Thyroid gland (tissue), 4 donors: ENCODE measurements around the gene PITPNM2. TPM values are rescaled to one million over a fixed set of nuclear protein-coding genes. Genes with fewer than 3 reads are reported as not detected.

Experiments used
- DNase-seq, 2 donors: peaks; one replicate each; pipeline ENCODE4 v3.0.0-alpha.2; 2019
- H3K27ac ChIP-seq, 3 donors: fragments of 200-600 bp; sonication (generic); 1 replicate in 2 of 3; 2 replicates in 1 of 3; pipeline ENCODE4 v1.5.1; 2016 to 2019; ENCODE audit warnings: mild to moderate bottlenecking in 1 of 3, moderate library complexity in 1 of 3
- H3K27me3 ChIP-seq: fragments of 200-600 bp; sonication (generic); one replicate; pipeline ENCODE4 v1.5.1; 2019
- H3K36me3 ChIP-seq, 2 donors: fragments of 200-600 bp; sonication (generic); one replicate each; pipeline ENCODE4 v1.5.1; 2016 to 2019
- H3K4me1 ChIP-seq, 2 donors: fragments of 200-600 bp; sonication (generic); one replicate each; pipeline ENCODE4 v1.5.1; 2017 to 2019
- H3K4me3 ChIP-seq, 3 donors: fragments of 200-600 bp; sonication (generic); replicated peaks in 1 of 3; 1 replicate in 2 of 3; 2 replicates in 1 of 3; pipeline ENCODE4 v1.5.1; 2016; ENCODE audit warnings: mild to moderate bottlenecking in 1 of 3
- H3K9me3 ChIP-seq: fragments of 200-600 bp; sonication (generic); one replicate; pipeline ENCODE4 v1.5.1; 2017
- POLR2A ChIP-seq, 2 donors: fragments of 450-650 bp; IDR thresholded peaks; one replicate each; pipeline ENCODE4 v1.6.1; 2017; ENCODE audit warnings: antibody characterized with exemption in 2 of 2, mild to moderate bottlenecking in 2 of 2, moderate library complexity in 1 of 2
- WGBS, 2 donors: methylation state at CpG; one replicate each; pipeline ENCODE4 v1.1.5; 2017; 5-methylcytosine and 5-hydroxymethylcytosine counted together
- intact Hi-C: fragments of 100-400 bp; cut with DNase I; formaldehyde crosslinking; loops from one replicate; pipeline ENCODE4 v1.15.1; 2023
- total RNA-seq, 4 donors: library from RNA; depleted of rRNA; stranded (reverse); fragments of >200 nt; gene quantifications; one replicate each; pipeline ENCODE4 v1.2.3, GENCODE V29; 2016
- TF ChIP-seq, protein P1 (sequence below), 6 experiments: fragments of 200-600 bp in 3 of 6; fragments of 450-650 bp in 3 of 6; sonication (generic) in 3 of 6; IDR thresholded peaks; one replicate each; pipeline ENCODE4 v1.5.1; 2016 to 2019; ENCODE audit warnings: antibody characterized with exemption in 6 of 6, mild to moderate bottlenecking in 2 of 6, inconsistent platforms in 1 of 6, moderate library complexity in 1 of 6

PITPNM2 gene
- total RNA-seq, 4 donors from 2014 or later, result 4.1 to 22.4 (median 9.3) TPM

DNA sequence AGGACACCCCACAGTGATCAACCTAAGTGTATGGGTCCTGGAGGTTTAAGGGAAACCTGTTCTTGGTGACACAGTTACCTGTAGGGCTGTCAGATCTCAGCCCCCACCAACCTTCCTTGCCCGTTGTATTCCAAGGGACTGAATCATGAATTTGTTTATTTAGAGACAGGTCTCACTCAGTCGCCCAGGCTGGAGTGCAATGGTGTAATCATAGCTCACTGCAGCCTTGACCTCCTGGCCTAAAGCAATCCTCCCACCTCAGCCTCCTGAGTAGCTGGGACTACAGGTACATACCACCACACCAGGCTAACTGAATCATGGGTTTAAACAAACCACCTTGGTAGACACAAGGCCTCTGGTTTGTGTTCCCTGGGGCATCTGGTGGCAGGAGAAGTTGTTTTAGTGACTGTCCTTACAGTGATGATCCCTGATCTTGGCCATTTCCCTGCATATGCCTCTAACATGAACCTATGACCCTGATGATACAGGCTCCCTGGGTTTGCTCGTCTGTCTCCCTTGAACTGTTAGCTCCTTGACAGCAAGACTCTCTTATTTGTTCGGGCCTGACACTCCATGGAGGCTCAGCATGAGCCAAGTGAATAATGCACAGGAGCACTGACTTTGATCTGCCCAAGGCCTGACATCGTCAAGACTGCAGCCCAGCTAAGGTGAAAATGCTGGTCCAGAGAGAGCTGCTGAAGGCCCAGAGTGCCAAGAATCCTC is 47.9 kb downstream of the PITPNM2 start:
- peaks cover 11 to 30% of the 10 kb centered on the region in 2 donors for H3K4me1 ChIP-seq
- intact Hi-C loops, result loop anchor here (10.0 kb wide), 1 partner anchor 58 kb away; no protein-coding TSS in a partner anchor
- no peaks in the 10 kb centered on the region for H3K9me3 ChIP-seq
- TF ChIP-seq POLR2A (IDR thresholded peaks at IDR 0.05), result no peak
- TF ChIP-seq, protein P1, sequence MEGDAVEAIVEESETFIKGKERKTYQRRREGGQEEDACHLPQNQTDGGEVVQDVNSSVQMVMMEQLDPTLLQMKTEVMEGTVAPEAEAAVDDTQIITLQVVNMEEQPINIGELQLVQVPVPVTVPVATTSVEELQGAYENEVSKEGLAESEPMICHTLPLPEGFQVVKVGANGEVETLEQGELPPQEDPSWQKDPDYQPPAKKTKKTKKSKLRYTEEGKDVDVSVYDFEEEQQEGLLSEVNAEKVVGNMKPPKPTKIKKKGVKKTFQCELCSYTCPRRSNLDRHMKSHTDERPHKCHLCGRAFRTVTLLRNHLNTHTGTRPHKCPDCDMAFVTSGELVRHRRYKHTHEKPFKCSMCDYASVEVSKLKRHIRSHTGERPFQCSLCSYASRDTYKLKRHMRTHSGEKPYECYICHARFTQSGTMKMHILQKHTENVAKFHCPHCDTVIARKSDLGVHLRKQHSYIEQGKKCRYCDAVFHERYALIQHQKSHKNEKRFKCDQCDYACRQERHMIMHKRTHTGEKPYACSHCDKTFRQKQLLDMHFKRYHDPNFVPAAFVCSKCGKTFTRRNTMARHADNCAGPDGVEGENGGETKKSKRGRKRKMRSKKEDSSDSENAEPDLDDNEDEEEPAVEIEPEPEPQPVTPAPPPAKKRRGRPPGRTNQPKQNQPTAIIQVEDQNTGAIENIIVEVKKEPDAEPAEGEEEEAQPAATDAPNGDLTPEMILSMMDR (IDR thresholded peaks at IDR 0.05), result no peak
- H3K27ac ChIP-seq, result no peak overlapping the region
- WGBS, 2 donors, result 82 to 85% methylated on average over 4 to 5 of the region's 5 CpGs
- H3K4me3 ChIP-seq, result no peak overlapping the region
- no peaks in the 10 kb centered on the region for H3K36me3 ChIP-seq
- no peak for DNase-seq
- H3K27me3 ChIP-seq, result no peaks in the 10 kb centered on the region

DNA sequence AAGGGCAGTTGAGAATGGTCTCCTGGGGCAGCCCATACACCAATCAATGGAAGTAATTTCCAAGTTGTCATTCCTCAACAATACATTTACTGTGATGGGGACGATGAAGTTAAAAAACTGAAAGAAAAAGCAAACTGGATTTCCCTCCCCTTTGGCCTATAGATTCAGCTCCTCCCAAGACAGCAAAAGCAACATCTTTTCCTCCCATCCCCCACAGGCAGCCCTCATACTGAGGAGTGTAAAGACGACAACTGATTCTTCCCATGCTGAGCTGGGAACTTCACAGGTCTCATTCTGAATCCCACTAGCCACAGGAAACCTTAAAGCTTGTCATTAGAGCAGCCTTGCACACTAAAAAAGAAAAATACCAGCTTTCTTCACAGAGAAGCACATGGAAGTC is 48.5 kb downstream of the PITPNM2 start:
- no peak overlapping the region for H3K27ac ChIP-seq
- H3K36me3 ChIP-seq, result no peaks in the 10 kb centered on the region
- H3K4me3 ChIP-seq, result no peak overlapping the region
- no peak for DNase-seq
- TF ChIP-seq POLR2A (IDR thresholded peaks at IDR 0.05), result no peak
- TF ChIP-seq, protein P1 (IDR thresholded peaks at IDR 0.05), result no peak
- no peaks in the 10 kb centered on the region for H3K27me3 ChIP-seq
- intact Hi-C loops, result loop anchor here (10.0 kb wide), 1 partner anchor 58 kb away; no protein-coding TSS in a partner anchor
- peaks cover 5 to 24% of the 10 kb centered on the region in 2 donors for H3K4me1 ChIP-seq
- 72 to 78% methylated on average over 2 of the region's 2 CpGs for WGBS, 2 donors
- no peaks in the 10 kb centered on the region for H3K9me3 ChIP-seq

DNA sequence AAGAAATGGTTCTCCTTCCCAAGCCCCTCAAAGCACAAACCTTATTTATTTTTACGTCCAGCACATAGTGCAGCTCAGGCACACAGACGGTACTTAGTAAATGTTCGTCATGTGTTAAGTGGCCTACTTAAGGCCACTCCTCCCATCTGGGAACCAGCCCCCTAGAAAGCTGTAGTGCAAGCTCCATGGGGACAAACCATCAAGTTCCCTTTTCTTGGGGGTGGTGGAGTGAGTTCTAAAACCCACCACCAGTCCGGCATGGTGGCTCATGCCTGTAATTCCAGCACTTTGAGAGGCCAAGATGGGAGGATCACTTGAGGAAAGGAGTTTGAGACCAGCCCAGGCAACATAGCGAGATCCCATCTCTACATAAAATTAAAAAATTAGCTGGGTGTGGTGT is 49.4 kb downstream of the PITPNM2 start:
- no peaks in the 10 kb centered on the region for H3K27me3 ChIP-seq
- no peak overlapping the region for H3K4me3 ChIP-seq
- H3K27ac ChIP-seq, result no peak overlapping the region
- no peaks in the 10 kb centered on the region for H3K9me3 ChIP-seq
- no peaks in the 10 kb centered on the region for H3K36me3 ChIP-seq
- TF ChIP-seq POLR2A (IDR thresholded peaks at IDR 0.05), result no peak
- TF ChIP-seq, protein P1 (IDR thresholded peaks at IDR 0.05), result no peak
- intact Hi-C loops, result loop anchor here (10.0 kb wide), 1 partner anchor 57 kb away; no protein-coding TSS in a partner anchor
- peaks cover 0 to 15% of the 10 kb centered on the region in 2 donors for H3K4me1 ChIP-seq
- DNase-seq, result no peak
- 84 to 89% methylated on average over 5 of the region's 5 CpGs for WGBS, 2 donors

Other genes with a start within 250 kb of the PITPNM2 start
- 1 to 10 TPM; 4.9 to 6.8 (median 5.3) TPM for gene ABCB9, start 184.6 kb downstream of the PITPNM2 start, total RNA-seq
- gene OGFOD2, start 175.8 kb downstream of the PITPNM2 start, total RNA-seq, result 10 to 100 TPM in 3 of 4 donors, 1 to 10 TPM in 1; 5.9 to 16.3 (median 15.5) TPM
- gene ARL6IP4, start 170.4 kb downstream of the PITPNM2 start, total RNA-seq, result 100 to 1,000 TPM; 210 to 281 (median 262) TPM
- 10 to 100 TPM; 21.6 to 53.6 (median 39.1) TPM for gene MPHOSPH9, start 82.1 kb upstream of the PITPNM2 start, total RNA-seq
- 10 to 100 TPM; 14.4 to 17.9 (median 16.2) TPM for gene MTRFR, start 82.3 kb upstream of the PITPNM2 start, total RNA-seq
- gene CDK2AP1, start 120.8 kb upstream of the PITPNM2 start, total RNA-seq, result 10 to 100 TPM; 53.0 to 94.5 (median 68.5) TPM
- 10 to 100 TPM; 32.4 to 50.3 (median 42.9) TPM for gene SBNO1, start 213.8 kb upstream of the PITPNM2 start, total RNA-seq
- 10 to 100 TPM; 51.3 to 83.0 (median 67.2) TPM for gene KMT5A, start 233.0 kb upstream of the PITPNM2 start, total RNA-seq